ENCODE data around the gene HAO1.

HAO1 gene

GRCh38 chr20:7930343-7930742, 9.9 kb downstream of the HAO1 start:
- DNase-seq: no peak

- peak in 5 of 56 donors; percentile 1 to 42 (median 13) for DNase-seq
Observed at GRCh38 chr20:7926767-7927166, 13.5 kb downstream of the HAO1 start.

GRCh38 chr20:7926323-7926722, 13.9 kb downstream of the HAO1 start:
- DNase-seq: no peak

GRCh38 chr20:7924692-7925091, 15.6 kb downstream of the HAO1 start:
- no peak for DNase-seq

DNA sequence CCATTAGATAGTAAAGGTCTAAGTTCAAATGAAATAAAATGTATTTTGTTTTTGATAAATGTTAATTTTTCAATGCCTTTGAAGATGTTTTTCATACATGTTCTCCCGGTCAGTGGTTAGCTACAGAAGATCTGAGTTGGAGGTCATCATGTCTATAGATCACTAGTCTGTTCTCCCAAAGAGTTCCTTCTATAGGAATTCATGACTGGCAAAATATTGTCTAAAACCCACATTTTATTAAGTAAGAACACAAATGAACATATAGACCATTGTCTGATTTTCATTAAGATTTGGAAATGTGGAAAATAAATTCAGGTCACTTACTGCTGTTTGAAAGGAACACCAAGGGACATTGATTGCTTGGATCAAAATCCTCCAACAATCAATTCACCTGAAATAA, 23.6 kb downstream of the HAO1 start:
- DNase-seq: no peak

DNA sequence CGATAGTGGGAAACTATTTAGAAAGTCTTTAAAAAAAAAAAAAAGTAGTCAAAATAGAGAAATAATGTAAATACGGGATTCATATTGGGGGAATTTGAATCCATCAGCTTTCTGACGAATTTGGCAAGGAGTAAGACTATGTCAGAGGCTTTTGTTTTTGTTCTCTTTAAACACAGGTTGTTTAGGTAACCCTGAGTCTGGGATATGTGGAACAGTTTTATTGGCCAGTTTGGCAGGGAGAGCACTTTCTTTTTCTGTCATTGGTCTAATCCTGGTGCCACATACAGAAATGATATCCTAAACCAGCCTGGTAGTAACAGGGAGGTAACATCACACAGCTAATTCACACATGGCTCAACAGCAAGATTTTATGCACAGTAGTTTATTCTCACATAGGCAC, 27.7 kb downstream of the HAO1 start:
- DNase-seq: no peak

GRCh38 chr20:7911586-7912330, 28.5 kb downstream of the HAO1 start:
- DNase-seq: peak in 13 of 56 donors; percentile 1 to 40 (median 5)

DNA sequence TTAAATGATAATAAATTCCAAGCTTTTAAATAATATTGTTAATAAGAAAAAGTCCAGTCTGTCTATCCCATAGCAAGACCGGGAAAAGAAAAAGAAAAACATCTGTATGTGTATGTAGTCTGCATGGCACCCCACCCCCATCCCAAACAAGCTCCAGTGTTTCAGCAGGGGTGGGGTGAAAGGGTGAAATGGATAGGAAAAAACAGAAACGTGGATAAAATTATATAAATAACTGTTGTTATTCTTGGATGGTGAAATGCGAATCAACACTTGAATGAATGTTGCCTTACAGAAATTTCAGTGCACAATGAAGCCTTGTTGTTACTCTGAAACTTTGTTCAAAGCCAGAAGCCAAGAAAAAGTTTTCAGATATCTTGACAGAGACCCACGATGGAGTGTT, 31.4 kb downstream of the HAO1 start:
- DNase-seq: no peak

- DNase-seq: no peak
Observed at GRCh38 chr20:7903429-7903828, 36.8 kb downstream of the HAO1 start.

DNA sequence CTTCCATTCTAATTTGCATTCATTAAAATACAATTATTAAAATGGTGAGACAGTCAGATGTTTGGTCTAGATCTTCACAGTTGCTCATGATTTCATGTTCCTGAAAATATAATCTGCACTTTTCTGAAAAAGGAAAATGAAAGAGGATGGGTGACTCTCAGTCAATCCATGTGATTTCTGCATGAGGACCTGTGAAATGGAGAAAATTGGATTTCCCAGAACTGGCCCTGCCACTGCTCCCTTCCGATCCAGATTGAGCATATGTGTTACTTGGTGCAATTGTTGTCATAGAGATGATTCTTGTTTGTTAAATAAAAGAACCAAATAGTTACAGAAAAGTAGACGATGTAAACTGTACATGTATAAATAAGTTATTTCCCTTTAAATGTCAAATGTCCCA, 37.4 kb downstream of the HAO1 start:
- no peak for DNase-seq

- DNase-seq: no peak
Observed at GRCh38 chr20:7897781-7898364, 42.4 kb downstream of the HAO1 start.

DNA sequence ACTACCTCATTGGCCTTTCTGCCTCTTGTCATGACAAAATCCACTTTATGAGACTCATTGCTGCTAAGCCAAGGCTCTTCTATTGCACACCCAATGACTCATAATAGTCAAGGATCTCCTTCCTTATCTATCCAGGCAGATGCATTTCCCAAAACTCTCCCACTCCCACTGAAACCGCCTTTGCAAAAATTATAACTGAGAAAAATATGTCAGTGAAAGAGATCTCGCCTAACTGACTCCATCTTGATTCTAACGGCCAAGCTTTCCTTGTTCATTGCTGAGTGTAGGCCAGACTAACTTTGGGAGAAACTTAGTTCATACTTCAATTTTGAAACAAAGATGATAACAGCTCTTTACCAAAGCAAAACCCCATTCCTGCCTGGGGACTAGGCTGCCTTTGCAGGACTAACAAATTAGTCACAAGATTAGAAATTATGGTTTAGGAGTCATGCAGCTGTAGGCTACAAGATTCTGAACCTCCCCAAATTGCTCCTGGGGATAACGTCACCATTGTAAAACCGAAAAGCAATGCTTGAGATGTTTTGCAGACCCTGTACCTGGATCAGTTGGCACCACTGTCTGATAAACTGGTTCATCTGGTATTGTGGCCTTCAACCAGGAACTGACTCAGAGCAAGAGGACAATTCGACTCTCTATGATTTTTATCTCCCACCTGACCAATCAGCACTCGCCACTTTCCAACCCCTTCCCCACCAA, 47.1 kb downstream of the HAO1 start:
- no peak for DNase-seq

- DNase-seq: no peak
Observed at GRCh38 chr20:7891705-7892104, 48.6 kb downstream of the HAO1 start.

GRCh38 chr20:7889736-7890135, 50.5 kb downstream of the HAO1 start:
- no peak for DNase-seq

DNA sequence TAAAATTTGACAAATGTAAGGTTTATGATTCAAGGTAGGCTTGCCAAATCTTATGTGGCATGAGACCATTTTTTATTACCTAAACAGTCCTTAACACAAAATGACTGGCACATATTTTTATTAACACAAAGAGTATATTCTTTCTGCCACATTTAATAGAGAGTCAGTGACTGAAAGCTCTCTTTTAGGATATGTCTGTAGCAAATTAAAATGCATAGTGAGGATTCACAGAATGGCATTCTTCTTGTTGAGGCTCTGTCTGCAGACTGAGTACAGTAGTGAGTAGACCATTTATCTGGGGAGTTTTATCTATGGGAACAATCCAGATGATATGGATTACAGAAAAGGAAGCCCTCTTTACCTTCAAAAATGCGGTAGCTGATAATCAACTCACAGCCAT, 56.5 kb downstream of the HAO1 start:
- no peak for DNase-seq

- DNase-seq: no peak
Observed at GRCh38 chr20:7883309-7883708, 56.9 kb downstream of the HAO1 start.

DNA sequence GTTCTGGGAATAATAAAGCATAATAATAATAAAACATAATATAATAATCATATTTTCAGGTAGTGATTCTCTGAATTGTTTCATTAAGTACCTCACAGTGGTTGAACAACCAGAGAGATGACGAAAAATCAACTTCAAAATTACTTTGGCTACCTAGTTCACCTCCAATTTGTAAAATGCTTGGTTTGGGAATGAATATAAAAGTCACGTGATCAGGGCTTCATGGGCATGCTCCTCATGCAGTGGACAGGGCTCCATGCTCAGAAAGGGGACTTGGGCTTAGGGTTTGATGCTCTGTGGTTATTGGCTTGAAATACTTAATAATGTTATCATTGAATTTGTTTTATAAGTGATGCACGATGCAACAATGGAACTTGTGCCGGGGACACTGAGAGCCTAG, 58.2 kb downstream of the HAO1 start:
- DNase-seq: no peak

GRCh38 chr20:7881551-7881950, 58.7 kb downstream of the HAO1 start:
- DNase-seq: no peak

GRCh38 chr20:7879883-7880282, 60.4 kb downstream of the HAO1 start:
- DNase-seq: no peak

DNA sequence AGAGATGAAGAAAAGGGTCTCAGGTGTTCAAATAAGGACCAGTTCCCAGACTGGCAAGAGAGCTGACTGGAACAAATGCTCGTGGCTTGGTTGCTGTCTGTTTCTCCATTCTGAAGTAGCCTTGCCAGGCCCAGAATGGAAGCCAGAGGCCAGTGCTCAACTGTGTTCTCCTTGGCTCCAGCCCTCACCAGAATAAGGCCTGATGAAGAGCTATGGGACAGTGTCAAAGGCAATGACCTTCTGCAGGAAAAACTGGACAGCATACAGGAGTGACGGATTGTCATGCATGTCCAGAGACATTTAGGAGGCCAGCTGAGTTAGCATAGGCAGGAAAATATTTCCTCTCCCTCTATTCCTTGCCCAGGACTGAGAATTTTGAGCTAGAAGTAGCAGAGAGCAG, 72.2 kb downstream of the HAO1 start:
- no peak for DNase-seq

- peak in 3 of 56 donors; percentile 0 to 11 (median 1) for DNase-seq
Observed at GRCh38 chr20:7866285-7866684, 74.0 kb downstream of the HAO1 start.

- DNase-seq: peak in 11 of 56 donors; percentile 1 to 34 (median 6)
Observed at GRCh38 chr20:7859356-7859802, 80.9 kb downstream of the HAO1 start.
